HepG2 (cell line): ENCODE results near the gene WWC2. TPM values are rescaled to one million over a fixed set of nuclear protein-coding genes. Genes with fewer than 3 reads are reported as not detected.

Experiments
- ATAC-seq: fragments of 200-7000 bp; cut with Tn5 transposase; 3 replicates; pipeline ENCODE4 v1.9.1; 2020; ENCODE audit warnings: mild to moderate bottlenecking, moderate library complexity
- BruUV-seq: library from RNA; stranded (reverse); fragments of 400-500 nt; replicated peaks from 2 replicates; lab custom pipeline; 2021; lab: Mats Ljungman, UMichigan
- CTCF ChIA-PET: fragments of 300-600 bp; formaldehyde crosslinking; extraction: SDS; loops from one replicate; lab custom pipeline; 2021; ENCODE audit warnings: low total read pairs, inconsistent platforms, low intra/inter-chr PET ratio; lab: Yijun Ruan, JAX
- POLR2A ChIA-PET: fragments of 350-600 bp; sonication (Branson Sonifier 250); formaldehyde crosslinking; loops from one replicate; lab custom pipeline; 2020; ENCODE audit warnings: antibody characterized with exemption, inconsistent platforms; lab: Yijun Ruan, JAX
- DNase-seq: peaks from one replicate; pipeline ENCODE4 v3.0.0-alpha.2; 2015; ENCODE audit warnings: low spot score
- FAIRE-seq: peaks from 3 replicates; lab custom pipeline; 2011; peaks lifted over from hg19 to GRCh38; lab: Jason Lieb, UNC
- H2AFZ ChIP-seq: one replicate; pipeline ENCODE4 v1.6.1; 2011; ENCODE audit warnings: low read length, inconsistent platforms
- H3K27ac ChIP-seq: fragments of 300-600 bp; 3 replicates; pipeline ENCODE4 v1.8.0; 2011; ENCODE audit warnings: mixed run types, mild to moderate bottlenecking, mixed read lengths, low read length, inconsistent platforms; ENCODE audit not compliant: insufficient read depth; ENCODE audit errors: extremely low read length
- H3K27me3 ChIP-seq, 2 experiments: fragments of 200-600 bp in 1 of 2; 2 replicates in 1 of 2; 3 replicates in 1 of 2; pipeline versions ENCODE4 v1.6.0 to v1.8.0; 2011; ENCODE audit warnings: low read length in 2 of 2, mild to moderate bottlenecking in 2 of 2, moderate library complexity in 2 of 2, inconsistent platforms in 1 of 2; ENCODE audit not compliant: insufficient read depth in 2 of 2, control insufficient read depth in 1 of 2
- H3K36me3 ChIP-seq, 2 experiments: fragments of 200-600 bp in 1 of 2; replicated peaks in 1 of 2; 2 replicates in 1 of 2; 3 replicates in 1 of 2; pipeline versions ENCODE4 v1.5.1 to v1.8.0; 2011; ENCODE audit warnings: low read length in 2 of 2, inconsistent platforms in 1 of 2; ENCODE audit not compliant: insufficient read depth in 2 of 2, control insufficient read depth in 1 of 2
- H3K4me1 ChIP-seq: 2 replicates; pipeline ENCODE4 v1.5.1; 2012; ENCODE audit warnings: low read length, inconsistent platforms; ENCODE audit not compliant: insufficient read depth
- H3K4me2 ChIP-seq: 2 replicates; pipeline ENCODE4 v1.6.0; 2011; ENCODE audit warnings: low read depth, low read length, inconsistent platforms
- H3K4me3 ChIP-seq, 3 experiments: fragments of 200-600 bp in 1 of 3; sonication (generic), shearing (Covaris generic) in 1 of 3; replicated peaks in 1 of 3; 2 replicates each; pipeline ENCODE4 v1.5.1; 2011 to 2016; ENCODE audit warnings: low read length in 3 of 3, inconsistent platforms in 2 of 3, low read depth in 2 of 3, mild to moderate bottlenecking in 2 of 3, control low read depth in 1 of 3, mixed read lengths in 1 of 3; ENCODE audit not compliant: insufficient read depth in 1 of 3
- H3K79me2 ChIP-seq: one replicate; pipeline ENCODE4 v1.6.1; 2011; ENCODE audit warnings: low read length, inconsistent platforms; ENCODE audit not compliant: insufficient read depth
- H3K9ac ChIP-seq: 2 replicates; pipeline ENCODE4 v1.6.0; 2011; ENCODE audit warnings: mild to moderate bottlenecking, low read depth, low read length, inconsistent platforms; ENCODE audit not compliant: insufficient read depth
- H3K9me3 ChIP-seq: 2 replicates; pipeline ENCODE4 v1.5.1; 2012; ENCODE audit warnings: mild to moderate bottlenecking, low read length
- H4K20me1 ChIP-seq: 2 replicates; pipeline ENCODE4 v1.6.0; 2011; ENCODE audit warnings: inconsistent platforms, mild to moderate bottlenecking, low read length, moderate library complexity; ENCODE audit not compliant: insufficient read depth
- AKNA ChIP-seq: sonication (generic); formaldehyde crosslinking; IDR thresholded peaks from 2 replicates; pipeline ENCODE4 v1.4.0; 2020; ENCODE audit warnings: missing genetic modification reagents, borderline replicate concordance
- DBP ChIP-seq: sonication (generic); formaldehyde crosslinking; IDR thresholded peaks from 2 replicates; pipeline ENCODE4 v1.4.0; 2020; ENCODE audit warnings: missing genetic modification reagents; ENCODE audit errors: not compliant biosample characterization
- DNMT3B ChIP-seq: conservative IDR thresholded peaks from 2 replicates; pipeline ENCODE4 v1.6.1; 2016; ENCODE audit warnings: missing biosample characterization, control low read depth
- EED ChIP-seq: sonication (generic); formaldehyde crosslinking; IDR thresholded peaks from 2 replicates; pipeline ENCODE4 v1.5.0; 2020; ENCODE audit warnings: mild to moderate bottlenecking, missing genetic modification reagents
- ETS1 ChIP-seq: sonication (generic); formaldehyde crosslinking; IDR thresholded peaks from 2 replicates; pipeline ENCODE4 v1.4.0; 2020; ENCODE audit warnings: missing genetic modification reagents
- REL ChIP-seq: sonication (generic); formaldehyde crosslinking; conservative IDR thresholded peaks from 2 replicates; pipeline ENCODE4 v1.8.0; 2022; ENCODE audit warnings: mild to moderate bottlenecking, missing genetic modification reagents, moderate library complexity
- RFX5 ChIP-seq: IDR thresholded peaks from 2 replicates; pipeline ENCODE4 v1.6.1; 2011; ENCODE audit warnings: low read depth, low read length, improper control_type of control experiment
- TAF1 ChIP-seq: sonication (generic); formaldehyde crosslinking; IDR thresholded peaks from 2 replicates; pipeline ENCODE4 v1.4.0; 2020; ENCODE audit warnings: missing genetic modification reagents
- TBX2 ChIP-seq: sonication (generic); formaldehyde crosslinking; IDR thresholded peaks from 2 replicates; pipeline ENCODE4 v1.5.0; 2020; ENCODE audit warnings: missing genetic modification reagents, mild to moderate bottlenecking, borderline replicate concordance
- THAP11 ChIP-seq: IDR thresholded peaks from 2 replicates; pipeline ENCODE4 v1.6.1; 2016; ENCODE audit warnings: missing biosample characterization, missing genetic modification reagents
- ZBTB3 ChIP-seq: sonication (generic); formaldehyde crosslinking; IDR thresholded peaks from 2 replicates; pipeline ENCODE4 v1.4.0; 2020; ENCODE audit warnings: low read depth, mild to moderate bottlenecking, moderate library complexity, missing genetic modification reagents, borderline replicate concordance
- ZBTB34 ChIP-seq: sonication (generic); formaldehyde crosslinking; IDR thresholded peaks from 2 replicates; pipeline ENCODE4 v1.8.0; 2022; ENCODE audit warnings: mild to moderate bottlenecking, missing genetic modification reagents
- ZBTB37 ChIP-seq: sonication (generic); formaldehyde crosslinking; IDR thresholded peaks from 2 replicates; pipeline ENCODE4 v1.4.0; 2020; ENCODE audit warnings: mild to moderate bottlenecking, missing genetic modification reagents
- ZNF335 ChIP-seq: sonication (generic); formaldehyde crosslinking; IDR thresholded peaks from 2 replicates; pipeline ENCODE4 v1.4.0; 2020; ENCODE audit warnings: missing genetic modification reagents
- ZNF713 ChIP-seq: sonication (generic); formaldehyde crosslinking; IDR thresholded peaks from 2 replicates; pipeline ENCODE4 v1.4.0; 2020; ENCODE audit warnings: mild to moderate bottlenecking, missing genetic modification reagents
- WGBS: methylation state at CpG from one replicate; pipeline ENCODE4 v1.1.6; 2017; ENCODE audit warnings: low lambda C conversion rate; 5-methylcytosine and 5-hydroxymethylcytosine counted together
- in situ Hi-C: cut with HindIII; loops from 2 replicates; pipeline ENCODE4 v1.10.0; 2017; ENCODE audit warnings: low pct_unique_long_range_greater_than_20kb; ENCODE audit not compliant: extremely low pct_ligation_motif_present
- intact Hi-C: fragments of 100-400 bp; cut with micrococcal nuclease; formaldehyde crosslinking; loops from one replicate; pipeline ENCODE4 v1.10.0; 2022; ENCODE audit not compliant: unreplicated experiment
- polyA plus RNA-seq, 8 experiments: library from polyadenylated mRNA; depleted of rRNA in 3 of 8; stranded (reverse) in 7 of 8; unstranded in 1 of 8; fragments of >200 nt; fragmentation: Illumina TruSeq in 4 of 8; extraction: Trizol in 4 of 8; gene quantifications; 2 replicates each; pipeline versions ENCODE4 v1.2.1 to v1.2.3, GENCODE V29; 2011 to 2016; ENCODE audit warnings: low read depth in 4 of 8, missing spikeins in 1 of 8, mixed read lengths in 1 of 8; ENCODE audit not compliant: insufficient read depth in 1 of 8
- total RNA-seq, 5 experiments: library from RNA; depleted of rRNA; stranded (reverse); fragments of >200 nt; fragmentation: Illumina TruSeq; extraction: Trizol; gene quantifications; 2 replicates each; pipeline ENCODE4 v1.2.3, GENCODE V29; 2016; ENCODE audit warnings: low read depth in 1 of 5

Gene WWC2
- total and polyA plus RNA-seq, 2 of the 13 experiments (the other 11 are each of a cell fraction or from before 2014, with no cell fraction given), result 40.0 to 50.1 TPM

GRCh38 chr4:183124228-183124627 lies 25.2 kb downstream of the WWC2 start:
- no peak overlapping the region for H3K4me2 ChIP-seq
- H3K4me3 ChIP-seq, result no peak overlapping the region
- ATAC-seq (no peak), FAIRE-seq (no peak), DNase-seq (no peak)
- H3K79me2 ChIP-seq, result peaks cover 98% of the 10 kb centered on the region
- no peaks in the 10 kb centered on the region for H3K27me3 ChIP-seq
- CTCF ChIA-PET, result no interaction called here
- in situ Hi-C loops, result no loop called here
- no peak overlapping the region for H3K9ac ChIP-seq
- BruUV-seq, result no TSS peak
- POLR2A ChIA-PET, result no interaction called here
- 91% methylated on average over 3 of the region's 3 CpGs for WGBS
- H3K9me3 ChIP-seq, result no peaks in the 10 kb centered on the region
- peaks cover 38% of the 10 kb centered on the region for H3K4me1 ChIP-seq
- H4K20me1 ChIP-seq, result peaks cover 65% of the 10 kb centered on the region
- H2AFZ ChIP-seq, result no peak overlapping the region
- intact Hi-C loops, result no loop called here
- peaks cover 0 to 1% of the 10 kb centered on the region in 2 experiments; a peak in 1 of 5 replicates for H3K36me3 ChIP-seq
- no peak overlapping the region for H3K27ac ChIP-seq
- TF ChIP-seq THAP11 (CRISPR knock-in tag), result no peak
- no peak for TF ChIP-seq DNMT3B (CRISPR knock-in tag)
- no peak for TF ChIP-seq ZBTB3 (CRISPR knock-in tag)
- TF ChIP-seq RFX5, result no peak
- no peak for TF ChIP-seq ZNF713 (CRISPR knock-in tag)
- TF ChIP-seq ZBTB34 (CRISPR knock-in tag), result no peak
- TF ChIP-seq ZBTB37 (CRISPR knock-in tag), result no peak
- no peak for TF ChIP-seq ETS1
- TF ChIP-seq TBX2 (CRISPR knock-in tag), result no peak
- no peak for TF ChIP-seq TAF1 (CRISPR knock-in tag)
- TF ChIP-seq ZNF335, result no peak
- TF ChIP-seq AKNA (CRISPR knock-in tag), result no peak
- TF ChIP-seq EED, result no peak
- TF ChIP-seq REL (CRISPR knock-in tag), result no peak
- TF ChIP-seq DBP (CRISPR knock-in tag), result no peak
